HCT116 (cell line): ENCODE data around the gene UCK1.

Source experiments
- CTCF ChIP-seq, 3 experiments: fragments of 200-600 bp in 1 of 3; sonication (generic) in 1 of 3; IDR thresholded peaks in 2 of 3; conservative IDR thresholded peaks in 1 of 3; 2 replicates each; pipeline ENCODE4 v1.5.1; 2012 to 2017; ENCODE audit warnings: low read depth in 2 of 3, low read length in 2 of 3, antibody characterized with exemption in 1 of 3, borderline replicate concordance in 1 of 3, control low read depth in 1 of 3, mild to moderate bottlenecking in 1 of 3, mixed read lengths in 1 of 3, mixed run types in 1 of 3, moderate library complexity in 1 of 3; ENCODE audit not compliant: insufficient read depth in 1 of 3
- EZH2 ChIP-seq: fragments of 200-600 bp; sonication (generic); IDR thresholded peaks from 2 replicates; pipeline ENCODE4 v1.6.1; 2017; ENCODE audit warnings: antibody characterized with exemption, mixed run types
- EZH2phosphoT487 ChIP-seq: fragments of 200-600 bp; IDR thresholded peaks from 2 replicates; pipeline ENCODE4 v1.6.1; 2018; ENCODE audit warnings: antibody characterized with exemption, borderline replicate concordance
- POLR2A ChIP-seq: IDR thresholded peaks from 2 replicates; pipeline ENCODE4 v1.7.0; 2011; ENCODE audit warnings: borderline replicate concordance; ENCODE audit not compliant: insufficient read depth, insufficient read length; ENCODE audit errors: extremely low read depth
- SP1 ChIP-seq: IDR thresholded peaks from 2 replicates; pipeline ENCODE4 v1.6.1; 2012; ENCODE audit warnings: low read depth
- YY1 ChIP-seq: IDR thresholded peaks from 2 replicates; pipeline ENCODE4 v1.6.1; 2011; ENCODE audit warnings: low read length, low read depth, moderate library complexity, mild to moderate bottlenecking; ENCODE audit not compliant: insufficient replicate concordance; ENCODE audit errors: extremely low read depth
- ZNF274 ChIP-seq: fragments of 200-500 bp; sonication (Bioruptor generic); IDR thresholded peaks from 2 replicates; pipeline ENCODE4 v1.6.1; 2014; ENCODE audit warnings: mild to moderate bottlenecking, low read depth, low read length, inconsistent platforms
- TF ChIP-seq, protein P1 (sequence below): IDR thresholded peaks from 2 replicates; pipeline ENCODE4 v1.6.1; 2012; ENCODE audit warnings: low read depth

- TF ChIP-seq CTCF (IDR thresholded peaks at IDR 0.05 in 2 of 3, conservative IDR thresholded peaks at IDR 0.05 in 1 of 3; ENCODE audit: borderline replicate concordance in 1 of 3, insufficient read depth in 1 of 3, low read depth in 2 of 3, low read length in 2 of 3) (no peak), SP1 (no peak), ZNF274 (no peak), EZH2 (no peak), EZH2phosphoT487 (no peak), YY1 (no peak), POLR2A (no peak)
- TF ChIP-seq, protein P1, sequence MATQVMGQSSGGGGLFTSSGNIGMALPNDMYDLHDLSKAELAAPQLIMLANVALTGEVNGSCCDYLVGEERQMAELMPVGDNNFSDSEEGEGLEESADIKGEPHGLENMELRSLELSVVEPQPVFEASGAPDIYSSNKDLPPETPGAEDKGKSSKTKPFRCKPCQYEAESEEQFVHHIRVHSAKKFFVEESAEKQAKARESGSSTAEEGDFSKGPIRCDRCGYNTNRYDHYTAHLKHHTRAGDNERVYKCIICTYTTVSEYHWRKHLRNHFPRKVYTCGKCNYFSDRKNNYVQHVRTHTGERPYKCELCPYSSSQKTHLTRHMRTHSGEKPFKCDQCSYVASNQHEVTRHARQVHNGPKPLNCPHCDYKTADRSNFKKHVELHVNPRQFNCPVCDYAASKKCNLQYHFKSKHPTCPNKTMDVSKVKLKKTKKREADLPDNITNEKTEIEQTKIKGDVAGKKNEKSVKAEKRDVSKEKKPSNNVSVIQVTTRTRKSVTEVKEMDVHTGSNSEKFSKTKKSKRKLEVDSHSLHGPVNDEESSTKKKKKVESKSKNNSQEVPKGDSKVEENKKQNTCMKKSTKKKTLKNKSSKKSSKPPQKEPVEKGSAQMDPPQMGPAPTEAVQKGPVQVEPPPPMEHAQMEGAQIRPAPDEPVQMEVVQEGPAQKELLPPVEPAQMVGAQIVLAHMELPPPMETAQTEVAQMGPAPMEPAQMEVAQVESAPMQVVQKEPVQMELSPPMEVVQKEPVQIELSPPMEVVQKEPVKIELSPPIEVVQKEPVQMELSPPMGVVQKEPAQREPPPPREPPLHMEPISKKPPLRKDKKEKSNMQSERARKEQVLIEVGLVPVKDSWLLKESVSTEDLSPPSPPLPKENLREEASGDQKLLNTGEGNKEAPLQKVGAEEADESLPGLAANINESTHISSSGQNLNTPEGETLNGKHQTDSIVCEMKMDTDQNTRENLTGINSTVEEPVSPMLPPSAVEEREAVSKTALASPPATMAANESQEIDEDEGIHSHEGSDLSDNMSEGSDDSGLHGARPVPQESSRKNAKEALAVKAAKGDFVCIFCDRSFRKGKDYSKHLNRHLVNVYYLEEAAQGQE, result no peak
Observed at GRCh38 chr9:131474711-131475110, 56.4 kb downstream of the UCK1 start.
